ENCODE data around the gene CFDP1. TPM values are rescaled to one million over a fixed set of nuclear protein-coding genes. Genes with fewer than 3 reads are reported as not detected.

Gene CFDP1
- total RNA-seq, 6 experiments from 2014 or later: 23.9 to 43.3 (median 36.0) TPM

DNA sequence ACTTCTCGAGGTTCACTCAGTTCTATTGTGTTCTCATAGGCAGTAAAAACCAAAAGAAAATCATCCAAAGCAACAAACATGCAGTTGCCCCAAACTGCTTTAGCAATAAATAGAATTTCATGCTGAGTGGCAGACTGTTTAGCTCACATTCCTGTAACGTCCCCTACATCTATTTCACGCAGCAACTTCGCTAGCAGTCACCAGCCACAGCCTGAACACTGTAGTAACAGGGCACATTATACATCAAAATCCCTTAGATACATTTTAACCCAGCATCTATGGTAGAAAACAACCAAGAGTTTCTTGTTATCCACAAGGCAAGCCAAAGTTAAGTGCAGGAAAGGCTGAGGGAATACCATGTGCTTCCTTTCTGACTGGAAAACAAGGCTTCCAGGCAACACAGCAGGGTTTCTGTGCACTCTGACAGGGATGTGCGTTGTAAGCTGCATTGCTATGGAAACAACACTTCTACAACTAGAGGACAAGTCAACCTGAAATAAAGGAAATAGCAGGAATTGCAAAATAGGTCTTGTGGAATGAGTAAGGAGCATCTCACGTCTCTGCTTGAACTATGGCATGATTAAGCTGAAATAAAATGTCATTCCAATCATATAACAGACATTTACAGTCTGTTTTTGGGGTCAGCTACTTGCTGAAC, 55.4 kb downstream of the CFDP1 start:
- H3K36me3 ChIP-seq: no peaks in the 10 kb centered on the region
- H3K27ac ChIP-seq: peak overlapping the region in 1 of 3 donors; percentile 54
- H3K4me1 ChIP-seq: peaks cover 0 to 30% (median 8%) of the 10 kb centered on the region in 4 donors
- H3K9me3 ChIP-seq: no peaks in the 10 kb centered on the region
- WGBS (ENCODE audit: insufficient coverage, low coverage, low lambda C conversion rate, missing lambda C conversion rate): 68% methylated on average over 6 of the region's 6 CpGs
- H3K4me3 ChIP-seq: no peak overlapping the region
- H3K27me3 ChIP-seq: no peaks in the 10 kb centered on the region
- peak in 3 of 4 donors; percentile 38 to 45 (median 41) for ATAC-seq
- DNase-seq: no peak
- TF ChIP-seq, protein P1, sequence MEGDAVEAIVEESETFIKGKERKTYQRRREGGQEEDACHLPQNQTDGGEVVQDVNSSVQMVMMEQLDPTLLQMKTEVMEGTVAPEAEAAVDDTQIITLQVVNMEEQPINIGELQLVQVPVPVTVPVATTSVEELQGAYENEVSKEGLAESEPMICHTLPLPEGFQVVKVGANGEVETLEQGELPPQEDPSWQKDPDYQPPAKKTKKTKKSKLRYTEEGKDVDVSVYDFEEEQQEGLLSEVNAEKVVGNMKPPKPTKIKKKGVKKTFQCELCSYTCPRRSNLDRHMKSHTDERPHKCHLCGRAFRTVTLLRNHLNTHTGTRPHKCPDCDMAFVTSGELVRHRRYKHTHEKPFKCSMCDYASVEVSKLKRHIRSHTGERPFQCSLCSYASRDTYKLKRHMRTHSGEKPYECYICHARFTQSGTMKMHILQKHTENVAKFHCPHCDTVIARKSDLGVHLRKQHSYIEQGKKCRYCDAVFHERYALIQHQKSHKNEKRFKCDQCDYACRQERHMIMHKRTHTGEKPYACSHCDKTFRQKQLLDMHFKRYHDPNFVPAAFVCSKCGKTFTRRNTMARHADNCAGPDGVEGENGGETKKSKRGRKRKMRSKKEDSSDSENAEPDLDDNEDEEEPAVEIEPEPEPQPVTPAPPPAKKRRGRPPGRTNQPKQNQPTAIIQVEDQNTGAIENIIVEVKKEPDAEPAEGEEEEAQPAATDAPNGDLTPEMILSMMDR (IDR thresholded peaks at IDR 0.05): no peak
- TF ChIP-seq POLR2A (IDR thresholded peaks at IDR 0.05): no peak
- intact Hi-C loops (cut with DNase I): no loop called here

DNA sequence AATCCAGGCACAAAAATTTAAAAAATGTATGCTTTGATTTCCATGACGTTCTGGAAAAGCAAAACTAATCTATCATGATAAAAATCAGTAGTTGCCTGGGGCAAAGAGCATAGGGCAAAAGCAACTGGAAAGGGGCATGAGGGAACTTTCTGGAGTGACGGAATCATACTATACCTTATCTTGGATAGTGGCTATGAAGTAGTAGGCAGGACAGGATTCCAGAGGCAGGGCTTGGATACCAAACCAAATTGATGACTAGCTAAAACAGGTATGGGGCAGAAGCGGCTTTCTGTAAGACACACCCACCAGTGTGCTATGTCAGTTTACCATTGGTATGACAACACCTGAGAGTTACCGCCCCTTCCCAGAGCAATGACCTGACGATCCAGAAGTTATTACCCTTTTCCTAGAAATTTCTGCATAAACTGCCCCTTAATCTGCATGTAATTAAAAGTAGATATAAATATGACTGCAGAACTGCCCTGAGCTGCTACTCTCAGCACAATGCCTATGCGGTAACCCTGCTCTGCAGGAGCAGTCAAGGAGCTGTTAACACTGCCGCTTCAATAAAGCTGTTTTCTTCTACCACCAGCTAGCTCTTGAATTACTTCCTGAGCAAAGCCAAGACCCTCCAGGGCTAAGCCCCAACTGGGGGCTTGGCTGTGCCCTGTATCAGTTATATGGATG, 56.7 kb downstream of the CFDP1 start:
- Histone ChIP-seq H3K27ac (peak overlapping the region; percentile 32 to 62 (median 54)), H3K27me3 (no peaks in the 10 kb centered on the region), H3K4me1 (peaks cover 4 to 41% (median 8%) of the 10 kb centered on the region in 4 donors), H3K4me3 (no peak overlapping the region), H3K36me3 (no peaks in the 10 kb centered on the region), H3K9me3 (no peaks in the 10 kb centered on the region)
- WGBS (ENCODE audit: insufficient coverage, low coverage, low lambda C conversion rate, missing lambda C conversion rate): 49% methylated on average over 7 of the region's 7 CpGs
- ATAC-seq (peak; percentile 78 to 85 (median 81)), DNase-seq (peak in 1 of 3 donors; percentile 37)
- TF ChIP-seq, protein P1 (IDR thresholded peaks at IDR 0.05): no peak
- no peak for TF ChIP-seq POLR2A (IDR thresholded peaks at IDR 0.05)
- intact Hi-C loops (cut with DNase I): no loop called here

DNA sequence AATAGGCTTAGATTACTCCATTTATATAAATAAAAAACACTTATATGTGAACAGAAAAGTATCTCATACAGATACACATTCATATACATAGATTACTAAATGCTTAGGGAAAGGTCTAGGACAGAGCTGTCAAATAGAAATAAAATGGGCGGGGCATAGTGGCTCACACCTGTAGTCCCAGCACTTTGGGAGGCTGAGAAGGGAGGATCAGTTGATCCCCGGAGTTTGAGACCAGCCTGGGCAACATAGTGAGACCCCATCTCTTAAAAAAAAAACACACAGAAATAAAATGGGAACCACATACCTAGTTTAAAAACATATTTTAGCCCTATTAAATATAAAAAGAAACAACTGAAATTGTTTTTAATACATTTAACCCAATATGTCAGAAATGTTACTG, 58.9 kb downstream of the CFDP1 start:
- 94% methylated on average over 2 of the region's 2 CpGs for WGBS (ENCODE audit: insufficient coverage, low coverage, low lambda C conversion rate, missing lambda C conversion rate)
- Histone ChIP-seq H3K4me1 (peaks cover 0 to 33% (median 7%) of the 10 kb centered on the region in 4 donors), H3K27ac (no peak overlapping the region), H3K36me3 (no peaks in the 10 kb centered on the region), H3K27me3 (no peaks in the 10 kb centered on the region), H3K4me3 (no peak overlapping the region), H3K9me3 (no peaks in the 10 kb centered on the region)
- no peak for TF ChIP-seq POLR2A (IDR thresholded peaks at IDR 0.05)
- TF ChIP-seq, protein P1 (IDR thresholded peaks at IDR 0.05): no peak
- no peak for DNase-seq
- intact Hi-C loops (cut with DNase I): no loop called here
- no peak for ATAC-seq

DNA sequence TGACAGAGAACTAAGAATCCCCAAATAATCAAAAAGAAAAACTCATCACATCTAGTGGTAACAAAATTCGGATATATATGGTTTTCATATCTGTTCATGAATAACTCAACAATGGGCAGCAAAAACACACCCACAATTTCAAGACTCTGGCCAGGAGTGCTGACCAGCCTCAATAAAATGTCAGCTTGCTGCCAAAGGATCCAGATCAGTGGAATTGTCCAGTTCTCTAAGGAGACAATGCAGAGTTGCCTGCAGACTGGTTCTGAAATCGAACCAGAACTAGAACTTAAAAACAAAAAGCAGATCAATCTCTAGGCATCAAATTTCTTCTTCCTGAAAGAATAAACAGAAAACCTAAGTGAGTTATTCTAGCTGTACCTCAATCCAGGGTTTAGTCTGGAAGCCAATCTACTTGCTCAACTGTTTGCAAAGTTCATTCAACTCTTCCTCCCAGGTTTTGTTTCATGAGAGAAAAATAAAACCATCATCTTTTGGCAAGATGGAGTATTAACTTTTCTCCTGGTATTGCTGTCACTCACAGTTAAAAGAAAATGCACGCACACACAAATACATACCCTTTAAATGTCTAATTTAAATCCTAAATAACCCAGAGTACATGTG, 61.0 kb downstream of the CFDP1 start:
- H3K4me1 ChIP-seq: peaks cover 0 to 28% (median 7%) of the 10 kb centered on the region in 4 donors
- H3K4me3 ChIP-seq: no peak overlapping the region
- ATAC-seq (peak; percentile 58 to 87 (median 78)), DNase-seq (no peak)
- no peaks in the 10 kb centered on the region for H3K36me3 ChIP-seq
- no peaks in the 10 kb centered on the region for H3K9me3 ChIP-seq
- intact Hi-C loops (cut with DNase I): no loop called here
- TF ChIP-seq, protein P1 (IDR thresholded peaks at IDR 0.05): no peak
- TF ChIP-seq POLR2A (IDR thresholded peaks at IDR 0.05): no peak
- WGBS (ENCODE audit: insufficient coverage, low coverage, low lambda C conversion rate, missing lambda C conversion rate): 36% methylated on average over 3 of the region's 3 CpGs
- H3K27ac ChIP-seq: peak overlapping the region; percentile 33 to 81 (median 37)
- H3K27me3 ChIP-seq: no peaks in the 10 kb centered on the region
